HG03045 (cell line): ENCODE results near the gene TMEM200C.
"Not testable (repeated sequence)": the region's sequence is repeated elsewhere in the genome, so short reads cannot be mapped to it uniquely, and the experiment has no call there.

Source experiments
- ATAC-seq: cut with Tn5 transposase; IDR thresholded peaks from one replicate; pipeline ENCODE4 v1.9.1; 2021; ENCODE audit warnings: mild to moderate bottlenecking, moderate library complexity; ENCODE audit not compliant: unreplicated experiment

Gene TMEM200C

GRCh38 chr18:5892823-5893431 lies 2.4 kb downstream of the TMEM200C start:
- ATAC-seq = no peak

GRCh38 chr18:5891854-5892215 lies 3.5 kb downstream of the TMEM200C start:
- ATAC-seq = no peak

GRCh38 chr18:5891184-5891853 lies 4.0 kb downstream of the TMEM200C start:
- ATAC-seq = no peak

GRCh38 chr18:5890331-5891183 lies 4.8 kb downstream of the TMEM200C start:
- ATAC-seq = peak; percentile 83

- ATAC-seq = no peak
Observed at GRCh38 chr18:5885361-5885760, 10.0 kb downstream of the TMEM200C start.

- no peak for ATAC-seq
Observed at GRCh38 chr18:5884375-5884774, 10.9 kb downstream of the TMEM200C start.

GRCh38 chr18:5879479-5879882 lies 15.8 kb downstream of the TMEM200C start:
- ATAC-seq = no peak

GRCh38 chr18:5876891-5877290 lies 18.4 kb downstream of the TMEM200C start:
- ATAC-seq = no peak

- no peak for ATAC-seq
Observed at GRCh38 chr18:5874336-5874735, 21.0 kb downstream of the TMEM200C start.

GRCh38 chr18:5872886-5873285 lies 22.4 kb downstream of the TMEM200C start:
- no peak for ATAC-seq

- no peak for ATAC-seq
Observed at GRCh38 chr18:5871426-5871825, 23.9 kb downstream of the TMEM200C start.

GRCh38 chr18:5868218-5868854 lies 27.0 kb downstream of the TMEM200C start:
- ATAC-seq = peak; percentile 60

- ATAC-seq = no peak
Observed at GRCh38 chr18:5865521-5865920, 29.8 kb downstream of the TMEM200C start.

- ATAC-seq = not testable (repeated sequence)
Observed at GRCh38 chr18:5862127-5862526, 33.2 kb downstream of the TMEM200C start.

GRCh38 chr18:5857180-5857579 lies 38.1 kb downstream of the TMEM200C start:
- no peak for ATAC-seq

GRCh38 chr18:5853253-5853652 lies 42.1 kb downstream of the TMEM200C start:
- ATAC-seq = no peak

- ATAC-seq = no peak
Observed at GRCh38 chr18:5851998-5852397, 43.3 kb downstream of the TMEM200C start.

- ATAC-seq = no peak
Observed at GRCh38 chr18:5842653-5843052, 52.7 kb downstream of the TMEM200C start.

GRCh38 chr18:5841518-5841917 lies 53.8 kb downstream of the TMEM200C start:
- no peak for ATAC-seq

GRCh38 chr18:5840547-5840946 lies 54.8 kb downstream of the TMEM200C start:
- no peak for ATAC-seq

- no peak for ATAC-seq
Observed at GRCh38 chr18:5840025-5840424, 55.3 kb downstream of the TMEM200C start.
